ENCODE measurements around the gene NSUN3. TPM values are rescaled to one million over a fixed set of nuclear protein-coding genes. Genes with fewer than 3 reads are reported as not detected.

The NSUN3 gene
- total RNA-seq, 1 donor from 2014 or later, result 20.8 TPM

DNA sequence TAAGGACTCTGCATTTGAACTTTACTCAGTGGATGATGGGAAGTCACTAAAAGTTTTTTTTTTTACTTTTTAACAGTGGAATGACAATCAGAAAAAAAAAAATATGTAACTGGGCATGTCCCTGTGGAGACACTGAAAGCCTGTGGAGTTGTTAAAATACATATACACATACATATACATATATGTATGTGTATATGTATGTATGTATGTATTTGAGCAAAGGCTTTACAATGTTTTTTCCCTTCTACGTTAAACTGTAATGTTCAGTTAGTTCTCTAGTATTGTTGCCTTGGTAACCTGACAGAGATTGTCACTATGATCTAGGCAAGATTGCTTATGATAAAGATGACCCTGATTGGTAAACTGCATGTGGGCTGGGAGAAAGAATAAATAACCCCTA is 30.3 kb downstream of the NSUN3 start:
- Mint-ChIP-seq H3K36me3 (ENCODE audit: low read depth) (peaks cover 76% of the 10 kb centered on the region), H3K4me1 (no peaks in the 10 kb centered on the region), H3K27me3 (no peaks in the 10 kb centered on the region), H3K4me3 (no peak overlapping the region), H3K9me3 (no peaks in the 10 kb centered on the region), H3K27ac (no peak overlapping the region)
- POLR2A ChIA-PET, result no interaction called here
- CTCF ChIA-PET, result no interaction called here
- intact Hi-C loops (cut with micrococcal nuclease), result no loop called here
- DNase-seq (no peak), ATAC-seq (ENCODE audit: low read depth) (no peak)
- no peak for TF ChIP-seq CTCF (IDR thresholded peaks at IDR 0.05)

GRCh38 chr3:94095111-94095510 is 32.2 kb downstream of the NSUN3 start:
- Mint-ChIP-seq H3K27ac (no peak overlapping the region), H3K27me3 (no peaks in the 10 kb centered on the region), H3K9me3 (no peaks in the 10 kb centered on the region), H3K36me3 (ENCODE audit: low read depth) (peaks cover 78% of the 10 kb centered on the region), H3K4me3 (no peak overlapping the region), H3K4me1 (no peaks in the 10 kb centered on the region)
- ATAC-seq (ENCODE audit: low read depth) (no peak), DNase-seq (no peak)
- CTCF ChIA-PET, result no interaction called here
- intact Hi-C loops (cut with micrococcal nuclease), result no loop called here
- POLR2A ChIA-PET, result no interaction called here
- no peak for TF ChIP-seq CTCF (IDR thresholded peaks at IDR 0.05)

DNA sequence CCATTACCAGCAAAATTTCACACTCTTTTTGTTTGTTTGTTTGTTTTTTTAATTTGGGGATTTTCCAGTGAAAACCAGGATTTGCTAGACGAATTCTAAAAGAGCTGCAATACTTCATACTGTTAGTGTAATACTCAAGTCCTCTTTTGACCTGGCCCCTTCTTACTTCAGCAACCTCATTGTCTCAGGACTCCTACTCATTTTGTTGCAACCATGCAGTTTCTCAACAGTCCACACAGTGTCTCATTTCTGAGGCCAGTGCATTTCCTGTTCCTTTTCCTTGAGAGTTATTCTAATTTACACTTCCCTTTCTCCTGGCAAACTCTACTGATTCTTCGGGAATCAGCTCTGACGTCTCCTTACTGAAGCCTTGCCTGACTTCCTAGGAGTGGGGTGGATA is 35.6 kb downstream of the NSUN3 start:
- Mint-ChIP-seq H3K9me3 (no peaks in the 10 kb centered on the region), H3K27me3 (no peaks in the 10 kb centered on the region), H3K36me3 (ENCODE audit: low read depth) (peaks cover 61% of the 10 kb centered on the region), H3K27ac (no peak overlapping the region), H3K4me1 (no peaks in the 10 kb centered on the region), H3K4me3 (no peak overlapping the region)
- TF ChIP-seq CTCF (IDR thresholded peaks at IDR 0.05), result no peak
- ChIA-PET POLR2A (no interaction called here), CTCF (no interaction called here)
- ATAC-seq (ENCODE audit: low read depth), result no peak
- no peak for DNase-seq
- intact Hi-C loops (cut with micrococcal nuclease), result no loop called here

DNA sequence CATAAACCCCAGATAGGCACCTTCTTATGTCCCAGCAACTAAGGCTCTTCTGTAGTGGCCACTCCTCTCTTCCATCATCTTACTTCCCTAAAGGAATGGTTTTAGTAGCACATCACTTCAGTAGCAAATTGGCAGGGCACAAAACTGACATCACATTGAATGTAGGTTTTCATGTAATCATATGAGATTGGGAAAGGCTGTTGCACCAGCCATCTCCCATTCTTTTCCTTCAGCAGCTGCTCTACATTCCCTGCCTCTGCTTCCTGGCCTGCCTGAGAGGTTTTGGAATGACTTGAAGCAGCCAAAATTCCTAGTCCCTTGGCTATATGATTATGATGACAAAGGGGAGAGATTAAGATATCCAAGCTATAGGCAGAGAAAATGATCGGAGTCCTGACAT is 36.5 kb downstream of the NSUN3 start:
- Mint-ChIP-seq H3K36me3 (ENCODE audit: low read depth) (peaks cover 61% of the 10 kb centered on the region), H3K27me3 (no peaks in the 10 kb centered on the region), H3K9me3 (no peaks in the 10 kb centered on the region), H3K27ac (no peak overlapping the region), H3K4me1 (no peaks in the 10 kb centered on the region), H3K4me3 (no peak overlapping the region)
- CTCF ChIA-PET, result no interaction called here
- DNase-seq, result no peak
- no peak for ATAC-seq (ENCODE audit: low read depth)
- POLR2A ChIA-PET, result no interaction called here
- intact Hi-C loops (cut with micrococcal nuclease), result no loop called here
- no peak for TF ChIP-seq CTCF (IDR thresholded peaks at IDR 0.05)

DNA sequence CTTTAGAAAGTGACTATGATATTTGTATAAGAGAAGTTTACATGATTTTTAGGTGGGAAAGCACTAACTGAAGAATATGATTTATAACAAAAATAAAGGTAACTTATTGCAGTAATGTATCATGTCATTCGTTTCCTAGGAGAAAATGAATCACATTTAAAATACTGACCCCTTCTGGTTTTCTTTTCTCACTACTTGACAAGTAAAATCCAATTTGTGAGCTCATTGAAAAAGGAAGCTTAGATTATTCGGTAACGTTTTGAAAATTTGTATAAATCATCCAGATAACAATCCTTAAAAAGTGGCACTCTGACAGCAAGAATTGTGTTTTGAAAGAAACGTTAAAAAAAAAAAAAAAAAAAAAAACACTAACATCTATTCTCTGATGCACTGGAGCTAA is 39.0 kb downstream of the NSUN3 start:
- intact Hi-C loops (cut with micrococcal nuclease), result no loop called here
- H3K27me3 Mint-ChIP-seq, result no peaks in the 10 kb centered on the region
- CTCF ChIA-PET, result no interaction called here

More for the DNA sequence above, 39.0 kb downstream of the NSUN3 start:
- Mint-ChIP-seq H3K9me3 (no peaks in the 10 kb centered on the region), H3K27ac (no peak overlapping the region), H3K4me3 (no peak overlapping the region), H3K36me3 (ENCODE audit: low read depth) (peaks cover 52% of the 10 kb centered on the region), H3K4me1 (no peaks in the 10 kb centered on the region)
- DNase-seq (no peak), ATAC-seq (ENCODE audit: low read depth) (no peak)
- TF ChIP-seq CTCF (IDR thresholded peaks at IDR 0.05), result no peak
- POLR2A ChIA-PET, result no interaction called here

Measured in activated B cell treated with CpG ODN at 0.5 μM for 24 hours (primary cell).